ENCODE data around the gene LPP.

- TF ChIP-seq, protein P1, sequence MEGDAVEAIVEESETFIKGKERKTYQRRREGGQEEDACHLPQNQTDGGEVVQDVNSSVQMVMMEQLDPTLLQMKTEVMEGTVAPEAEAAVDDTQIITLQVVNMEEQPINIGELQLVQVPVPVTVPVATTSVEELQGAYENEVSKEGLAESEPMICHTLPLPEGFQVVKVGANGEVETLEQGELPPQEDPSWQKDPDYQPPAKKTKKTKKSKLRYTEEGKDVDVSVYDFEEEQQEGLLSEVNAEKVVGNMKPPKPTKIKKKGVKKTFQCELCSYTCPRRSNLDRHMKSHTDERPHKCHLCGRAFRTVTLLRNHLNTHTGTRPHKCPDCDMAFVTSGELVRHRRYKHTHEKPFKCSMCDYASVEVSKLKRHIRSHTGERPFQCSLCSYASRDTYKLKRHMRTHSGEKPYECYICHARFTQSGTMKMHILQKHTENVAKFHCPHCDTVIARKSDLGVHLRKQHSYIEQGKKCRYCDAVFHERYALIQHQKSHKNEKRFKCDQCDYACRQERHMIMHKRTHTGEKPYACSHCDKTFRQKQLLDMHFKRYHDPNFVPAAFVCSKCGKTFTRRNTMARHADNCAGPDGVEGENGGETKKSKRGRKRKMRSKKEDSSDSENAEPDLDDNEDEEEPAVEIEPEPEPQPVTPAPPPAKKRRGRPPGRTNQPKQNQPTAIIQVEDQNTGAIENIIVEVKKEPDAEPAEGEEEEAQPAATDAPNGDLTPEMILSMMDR (conservative IDR thresholded peaks at IDR 0.05), result no peak
- TF ChIP-seq EZH2 (IDR thresholded peaks at IDR 0.05; ENCODE audit: low read depth), result no peak
Measured at GRCh38 chr3:188617988-188618701, 464.2 kb downstream of the LPP start.

Measured in PC-9 (cell line).